GM23248 (cell line): ENCODE results near the gene NECTIN3. TPM values are rescaled to one million over a fixed set of nuclear protein-coding genes. Genes with fewer than 3 reads are reported as not detected.

ENCODE experiments used
- DNase-seq: peaks from one replicate; pipeline ENCODE4 v3.0.0-alpha.2; 2015
- H2AFZ ChIP-seq: fragments of 200-600 bp; sonication (generic); 2 replicates; pipeline ENCODE4 v1.6.1; 2016; ENCODE audit warnings: antibody characterized with exemption
- H3F3A ChIP-seq: fragments of 200-600 bp; sonication (generic); 2 replicates; pipeline ENCODE4 v1.6.1; 2016; ENCODE audit warnings: mild to moderate bottlenecking, antibody characterized with exemption, mixed run types; ENCODE audit not compliant: insufficient read depth
- H3K27ac ChIP-seq: fragments of 200-600 bp; sonication (generic); 2 replicates; pipeline ENCODE4 v1.5.1; 2016; ENCODE audit warnings: mild to moderate bottlenecking
- H3K27me3 ChIP-seq: fragments of 200-600 bp; sonication (generic); replicated peaks from 2 replicates; pipeline ENCODE4 v1.6.1; 2016; ENCODE audit warnings: mild to moderate bottlenecking; ENCODE audit not compliant: insufficient read depth
- H3K36me3 ChIP-seq: fragments of 200-600 bp; sonication (generic); 2 replicates; pipeline ENCODE4 v1.6.1; 2016; ENCODE audit warnings: low read depth, mild to moderate bottlenecking
- H3K4me1 ChIP-seq: fragments of 200-600 bp; sonication (generic); 2 replicates; pipeline ENCODE4 v1.6.1; 2016; ENCODE audit warnings: mild to moderate bottlenecking; ENCODE audit not compliant: insufficient read depth
- H3K4me2 ChIP-seq: fragments of 200-600 bp; sonication (generic); one replicate; pipeline ENCODE4 v1.6.1; 2016; ENCODE audit warnings: mild to moderate bottlenecking; ENCODE audit not compliant: unreplicated experiment
- H3K4me3 ChIP-seq: fragments of 200-600 bp; sonication (generic); 2 replicates; pipeline ENCODE4 v1.5.1; 2016; ENCODE audit warnings: mild to moderate bottlenecking
- H3K79me2 ChIP-seq: fragments of 200-600 bp; sonication (generic); 2 replicates; pipeline ENCODE4 v1.6.1; 2016; ENCODE audit warnings: mild to moderate bottlenecking; ENCODE audit not compliant: insufficient read depth
- H3K9ac ChIP-seq: fragments of 200-600 bp; sonication (generic); 2 replicates; pipeline ENCODE4 v1.6.1; 2016; ENCODE audit warnings: mild to moderate bottlenecking
- H3K9me2 ChIP-seq: fragments of 200-600 bp; sonication (generic); 2 replicates; pipeline ENCODE4 v1.6.1; 2016; ENCODE audit warnings: mixed run types, mild to moderate bottlenecking, moderate library complexity; ENCODE audit not compliant: insufficient read depth
- H3K9me3 ChIP-seq: fragments of 200-600 bp; sonication (generic); one replicate; pipeline ENCODE4 v1.6.1; 2017; ENCODE audit warnings: low read depth
- H4K20me1 ChIP-seq: fragments of 200-600 bp; sonication (generic); 2 replicates; pipeline ENCODE4 v1.6.0; 2016; ENCODE audit not compliant: insufficient read depth
- EZH2 ChIP-seq: fragments of 200-600 bp; sonication (generic); IDR thresholded peaks from 2 replicates; pipeline ENCODE4 v1.6.1; 2018; ENCODE audit warnings: antibody characterized with exemption, mild to moderate bottlenecking; ENCODE audit not compliant: insufficient read depth, poor library complexity, severe bottlenecking
- EZH2phosphoT487 ChIP-seq: fragments of 200-600 bp; sonication (generic); IDR thresholded peaks from 2 replicates; pipeline ENCODE4 v1.6.1; 2018; ENCODE audit warnings: antibody characterized with exemption, moderate library complexity, mild to moderate bottlenecking, low read depth; ENCODE audit not compliant: insufficient read depth
- WGBS, 2 experiments: methylation state at CpG; one replicate each; pipeline ENCODE4 v1.1.6; 2015 to 2017; ENCODE audit warnings: low lambda C conversion rate in 2 of 2, low coverage in 1 of 2; ENCODE audit errors: missing lambda C conversion rate in 2 of 2; 5-methylcytosine and 5-hydroxymethylcytosine counted together
- in situ Hi-C: fragments of 300-500 bp; cut with MboI; formaldehyde crosslinking; loops from 2 replicates; pipeline ENCODE4 v1.15.0; 2020
- polyA plus RNA-seq: library from polyadenylated mRNA; unstranded; fragments of >200 nt; fragmentation: Nextera tagmentation; extraction: Ambion mirVana; gene quantifications from 2 replicates; pipeline ENCODE4 v1.2.1, GENCODE V29; 2016
- total RNA-seq: library from RNA; depleted of rRNA; stranded (reverse); fragments of >200 nt; shearing (Covaris generic); gene quantifications from 2 replicates; pipeline ENCODE4 v1.2.3, GENCODE V29; 2014

The NECTIN3 gene
- total and polyA plus RNA-seq, 2 experiments from 2014 or later, result 11.7 to 125 TPM

DNA sequence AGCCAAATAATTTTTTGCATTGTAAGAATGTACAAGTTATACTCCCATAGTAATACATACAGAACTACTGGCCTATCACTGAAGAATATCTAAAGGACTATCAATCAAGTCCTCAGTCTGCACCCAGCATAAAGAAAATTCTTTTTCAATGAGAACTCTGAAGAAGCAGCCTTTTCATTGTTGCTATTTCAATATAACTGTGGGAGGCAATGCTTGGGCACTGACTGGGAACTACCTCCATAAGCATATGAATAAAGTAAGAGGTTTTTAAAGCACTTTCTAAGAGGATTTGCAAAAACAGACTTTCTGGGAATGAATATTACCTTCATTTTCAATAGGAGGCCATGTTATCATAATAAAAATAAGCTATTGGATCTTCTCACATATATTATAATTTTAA lies 24.6 kb upstream of the NECTIN3 start:
- H3F3A ChIP-seq, result no peaks in the 10 kb centered on the region
- H3K36me3 ChIP-seq, result no peaks in the 10 kb centered on the region
- H3K9ac ChIP-seq, result no peak overlapping the region
- H3K79me2 ChIP-seq, result no peaks in the 10 kb centered on the region
- no peak overlapping the region for H2AFZ ChIP-seq
- in situ Hi-C loops, result no loop called here
- H3K27ac ChIP-seq, result no peak overlapping the region
- H3K9me2 ChIP-seq, result no peaks in the 10 kb centered on the region
- H3K27me3 ChIP-seq, result no peaks in the 10 kb centered on the region
- no peaks in the 10 kb centered on the region for H4K20me1 ChIP-seq
- TF ChIP-seq EZH2phosphoT487 (no peak), EZH2 (no peak)
- no peak overlapping the region for H3K4me3 ChIP-seq
- H3K4me2 ChIP-seq, result no peak overlapping the region
- no peaks in the 10 kb centered on the region for H3K4me1 ChIP-seq
- no peaks in the 10 kb centered on the region for H3K9me3 ChIP-seq
- no peak for DNase-seq

DNA sequence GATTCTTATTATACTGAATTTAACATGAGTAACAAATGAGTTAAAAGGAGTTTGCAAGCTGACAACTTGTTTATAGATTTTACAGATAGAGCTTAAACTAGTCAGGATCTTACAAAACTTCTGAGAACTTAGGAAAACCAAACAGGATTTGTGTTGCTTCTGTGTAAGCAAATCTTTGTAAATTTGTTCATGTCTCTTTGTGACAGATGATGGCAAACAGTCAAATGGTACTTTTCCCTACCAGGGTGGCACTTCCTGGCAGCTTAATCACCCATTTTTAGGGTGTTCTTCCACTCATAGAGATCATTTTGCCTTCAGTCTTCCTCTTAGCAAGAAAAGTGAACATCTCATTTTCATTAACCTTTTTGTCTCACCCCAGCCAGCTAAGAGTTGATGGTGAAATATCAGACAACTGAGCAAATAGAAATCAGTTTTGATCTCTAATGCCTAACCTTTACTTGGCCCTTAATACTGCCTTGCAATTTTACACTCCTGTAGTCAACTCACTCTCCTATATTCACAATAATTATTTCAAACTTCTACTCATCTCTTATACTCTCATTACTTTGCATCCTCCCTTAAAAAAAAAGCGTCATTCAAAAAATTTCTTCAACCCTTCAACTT lies 23.7 kb upstream of the NECTIN3 start:
- no peak for DNase-seq
- H2AFZ ChIP-seq, result no peak overlapping the region

DNA sequence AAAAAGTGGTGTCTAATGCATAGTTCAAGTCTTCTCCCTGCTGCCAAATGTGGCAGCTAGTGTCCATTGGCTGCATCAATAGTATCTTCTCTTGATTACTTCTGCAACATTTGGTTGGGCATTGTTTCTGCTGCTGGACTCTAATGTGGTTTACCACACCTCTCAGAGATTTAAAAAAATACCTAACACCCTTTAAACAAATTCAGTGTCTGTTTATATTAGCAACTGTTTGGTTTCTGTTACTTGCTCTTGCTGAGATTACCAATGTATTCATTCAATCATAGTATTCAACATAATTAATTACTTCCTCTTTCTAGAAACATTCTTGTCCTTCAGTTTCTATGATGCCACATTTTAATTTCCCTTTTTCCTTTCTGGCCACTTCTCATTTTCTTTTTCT lies 20.3 kb upstream of the NECTIN3 start:
- Histone ChIP-seq H3K9ac (no peak overlapping the region), H2AFZ (no peak overlapping the region), H3K4me3 (no peak overlapping the region), H3K4me1 (no peaks in the 10 kb centered on the region), H3K27me3 (no peaks in the 10 kb centered on the region), H3K9me3 (no peaks in the 10 kb centered on the region), H3K9me2 (no peaks in the 10 kb centered on the region), H3K36me3 (no peaks in the 10 kb centered on the region), H3K4me2 (no peak overlapping the region), H3F3A (no peaks in the 10 kb centered on the region), H3K79me2 (no peaks in the 10 kb centered on the region), H3K27ac (no peak overlapping the region), H4K20me1 (no peaks in the 10 kb centered on the region)
- in situ Hi-C loops, result loop anchor here (25.0 kb wide), 1 partner anchor 1314 kb away; no protein-coding TSS in a partner anchor
- DNase-seq, result no peak
- TF ChIP-seq EZH2phosphoT487, result no peak
- no peak for TF ChIP-seq EZH2

More for the DNA sequence above, 23.7 kb upstream of the NECTIN3 start:
- H3K4me2 ChIP-seq, result no peak overlapping the region
- H3K9ac ChIP-seq, result no peak overlapping the region
- H3F3A ChIP-seq, result no peaks in the 10 kb centered on the region
- no peaks in the 10 kb centered on the region for H3K36me3 ChIP-seq
- no peaks in the 10 kb centered on the region for H4K20me1 ChIP-seq
- no peaks in the 10 kb centered on the region for H3K27me3 ChIP-seq
- no peaks in the 10 kb centered on the region for H3K9me2 ChIP-seq
- WGBS, 2 experiments, result 95 to 100% methylated on average over 1 of the region's 1 CpG
- no peak overlapping the region for H3K4me3 ChIP-seq
- H3K79me2 ChIP-seq, result no peaks in the 10 kb centered on the region
- H3K4me1 ChIP-seq, result no peaks in the 10 kb centered on the region
- no peaks in the 10 kb centered on the region for H3K9me3 ChIP-seq
- TF ChIP-seq EZH2, result no peak
- TF ChIP-seq EZH2phosphoT487, result no peak
- in situ Hi-C loops, result no loop called here
- H3K27ac ChIP-seq, result no peak overlapping the region

DNA sequence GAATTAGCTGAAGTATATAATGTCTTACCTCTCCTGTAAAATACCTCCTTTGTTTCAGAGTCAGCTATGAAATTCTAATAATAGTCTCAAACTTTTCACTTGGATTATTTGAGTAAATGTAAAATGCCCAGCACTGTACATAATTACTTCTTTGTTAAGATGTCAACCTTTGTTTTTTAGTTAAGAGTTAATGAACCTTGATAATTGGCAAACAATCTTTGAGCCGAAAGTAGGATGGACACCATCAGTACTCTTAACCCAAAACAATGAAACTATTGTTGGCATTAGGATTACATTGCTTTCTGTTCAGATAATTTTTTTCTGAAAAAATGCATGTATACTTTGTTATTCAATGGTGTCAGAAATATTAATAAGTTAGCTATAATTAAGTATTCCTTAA lies 3.0 kb upstream of the NECTIN3 start:
- TF ChIP-seq EZH2 (no peak), EZH2phosphoT487 (no peak)
- Histone ChIP-seq H3K27me3 (no peaks in the 10 kb centered on the region), H3K9me3 (no peaks in the 10 kb centered on the region), H3K27ac (no peak overlapping the region), H3K4me1 (peaks cover 5% of the 10 kb centered on the region), H3K79me2 (peaks cover 30% of the 10 kb centered on the region), H2AFZ (no peak overlapping the region), H3K4me3 (no peak overlapping the region), H3K9me2 (no peaks in the 10 kb centered on the region), H3K36me3 (no peaks in the 10 kb centered on the region), H3K9ac (no peak overlapping the region), H3K4me2 (no peak overlapping the region), H4K20me1 (no peaks in the 10 kb centered on the region), H3F3A (peaks cover 10% of the 10 kb centered on the region)
- no peak for DNase-seq
- WGBS, 2 experiments, result 100% methylated on average over 1 of the region's 1 CpG
- in situ Hi-C loops, result loop anchor here (25.0 kb wide), 1 partner anchor 1331 kb away; no protein-coding TSS in a partner anchor
